ENCODE data around the gene C1QC. TPM values are rescaled to one million over a fixed set of nuclear protein-coding genes. Genes with fewer than 3 reads are reported as not detected.

The C1QC gene
- total and polyA plus RNA-seq, 2 of the 8 experiments (the other 6 are each of a cell fraction or from before 2014, with no cell fraction given): not detected

- TF ChIP-seq MAX (IDR thresholded peaks at IDR 0.05) (no peak), E2F6 (IDR thresholded peaks at IDR 0.05) (no peak)
Measured at GRCh38 chr1:22613951-22614350, 29.5 kb upstream of the C1QC start (continued).

All from H1 (cell line).